GM12878 (cell line): ENCODE results near the gene TBC1D1. TPM values are rescaled to one million over a fixed set of nuclear protein-coding genes. Genes with fewer than 3 reads are reported as not detected.

Source experiments
- ATF2 ChIP-seq: IDR thresholded peaks from 2 replicates; pipeline ENCODE4 v1.6.1; 2012; ENCODE audit warnings: low read length, inconsistent platforms
- BACH1 ChIP-seq: fragments of 450-650 bp; IDR thresholded peaks from 2 replicates; pipeline ENCODE4 v1.6.1; 2017; ENCODE audit warnings: mild to moderate bottlenecking, borderline replicate concordance
- CBX5 ChIP-seq: sonication (generic); IDR thresholded peaks from 2 replicates; pipeline ENCODE4 v1.6.1; 2016; ENCODE audit warnings: low read depth, moderate library complexity, mild to moderate bottlenecking, inconsistent platforms
- CHD2 ChIP-seq: IDR thresholded peaks from 2 replicates; pipeline ENCODE4 v1.6.1; 2011; ENCODE audit warnings: low read depth, low read length, improper control_type of control experiment, borderline replicate concordance
- CTCF ChIP-seq, 3 experiments: IDR thresholded peaks in 2 of 3; conservative IDR thresholded peaks in 1 of 3; 2 replicates each; pipeline ENCODE4 v1.5.1; 2011; ENCODE audit warnings: low read depth in 3 of 3, low read length in 3 of 3, mild to moderate bottlenecking in 3 of 3, control low read depth in 2 of 3, moderate library complexity in 2 of 3, inconsistent platforms in 1 of 3, mixed read lengths in 1 of 3; ENCODE audit not compliant: control insufficient read depth in 2 of 3, insufficient read depth in 1 of 3; ENCODE audit errors: extremely low read depth in 1 of 3
- EGR1 ChIP-seq, 2 experiments: IDR thresholded peaks; 1 replicate in 1 of 2; 2 replicates in 1 of 2; pipeline ENCODE4 v1.6.1; 2011 to 2012; ENCODE audit warnings: low read depth in 2 of 2, low read length in 2 of 2, borderline replicate concordance in 1 of 2, mild to moderate bottlenecking in 1 of 2, moderate library complexity in 1 of 2
- IKZF1 ChIP-seq: fragments of 450-650 bp; conservative IDR thresholded peaks from 2 replicates; pipeline ENCODE4 v1.6.1; 2017; ENCODE audit warnings: antibody characterized with exemption, mild to moderate bottlenecking
- IRF4 ChIP-seq: IDR thresholded peaks from 2 replicates; pipeline ENCODE4 v1.6.1; 2011; ENCODE audit warnings: low read depth, low read length
- MTA2 ChIP-seq: fragments of 450-650 bp; IDR thresholded peaks from 2 replicates; pipeline ENCODE4 v1.6.1; 2016; ENCODE audit warnings: low read depth, mild to moderate bottlenecking, moderate library complexity
- NFIC ChIP-seq: IDR thresholded peaks from 2 replicates; pipeline ENCODE4 v1.6.1; 2012; ENCODE audit warnings: low read depth, mild to moderate bottlenecking, inconsistent platforms, low read length, moderate library complexity
- NR2F1 ChIP-seq: fragments of 450-650 bp; conservative IDR thresholded peaks from 2 replicates; pipeline ENCODE4 v1.6.1; 2017; ENCODE audit warnings: mild to moderate bottlenecking
- RAD21 ChIP-seq: IDR thresholded peaks from 2 replicates; pipeline ENCODE4 v1.6.1; 2011; ENCODE audit warnings: mild to moderate bottlenecking, low read depth, low read length, moderate library complexity; ENCODE audit not compliant: insufficient read depth
- USF1 ChIP-seq: IDR thresholded peaks from 2 replicates; pipeline ENCODE4 v1.6.1; 2011; ENCODE audit warnings: borderline replicate concordance, low read depth, mild to moderate bottlenecking, moderate library complexity, mixed read lengths, low read length; ENCODE audit not compliant: insufficient read depth; ENCODE audit errors: extremely low read length
- YY1 ChIP-seq: IDR thresholded peaks from 2 replicates; pipeline ENCODE4 v1.6.1; 2011; ENCODE audit warnings: low read depth, mild to moderate bottlenecking, low read length
- polyA plus RNA-seq, 11 experiments: library from polyadenylated mRNA; depleted of rRNA in 4 of 11; unstranded in 6 of 11; stranded (reverse) in 5 of 11; fragments of >200 nt; fragmentation: Nextera tagmentation in 4 of 11; fragmentation: Illumina TruSeq in 1 of 11; extraction: Ambion mirVana in 4 of 11; extraction: Trizol in 1 of 11; gene quantifications; 1 replicate in 1 of 11; 2 replicates in 10 of 11; pipeline versions ENCODE4 v1.2.1 to v1.2.3, GENCODE V29; 2011 to 2016; ENCODE audit warnings: inconsistent platforms in 2 of 11, missing spikeins in 2 of 11, low read depth in 1 of 11
- total RNA-seq, 4 experiments: library from RNA; depleted of rRNA in 3 of 4; stranded (reverse); fragments of >200 nt in 3 of 4; fragmentation: Illumina TruSeq in 1 of 4; extraction: Trizol in 1 of 4; gene quantifications; 2 replicates each; pipeline versions ENCODE4 v1.2.1 to v1.2.3, GENCODE V29; 2013 to 2021

Gene TBC1D1
- total and polyA plus RNA-seq, 10 of the 15 experiments (the other 5 are each of a cell fraction or from before 2014, with no cell fraction given) = 5.3 to 102 (median 57.8) TPM

- TF ChIP-seq ATF2 (no peak), CHD2 (no peak), EGR1 (IDR thresholded peaks at IDR 0.05; ENCODE audit: borderline replicate concordance in 1 of 2, low read depth in 2 of 2, low read length in 2 of 2) (no peak), CTCF (IDR thresholded peaks at IDR 0.05 in 2 of 3, conservative IDR thresholded peaks at IDR 0.05 in 1 of 3; ENCODE audit: control insufficient read depth in 2 of 3, extremely low read depth in 1 of 3, insufficient read depth in 1 of 3, low read depth in 3 of 3, low read length in 3 of 3) (peak; percentile 48 to 79 (median 67); a peak in 5 of 6 replicates), BACH1 (no peak), NFIC (peak; percentile 43), YY1 (0 out of 2 replicates have a peak, but pooled peaks have one; percentile 21), IKZF1 (no peak), CBX5 (no peak), MTA2 (0 out of 2 replicates have a peak, but pooled peaks have one; percentile 2), RAD21 (peak; percentile 92), NR2F1 (no peak), USF1 (peak; percentile 23), IRF4 (no peak)
Measured at GRCh38 chr4:38069271-38069760, 178.4 kb downstream of the TBC1D1 start (continued).
